ENCODE data around the gene INSRR. TPM values are rescaled to one million over a fixed set of nuclear protein-coding genes. Genes with fewer than 3 reads are reported as not detected.

The INSRR gene
- total RNA-seq, 2 experiments from 2014 or later, result 0.47 to 0.54 TPM

GRCh38 chr1:156804026-156804425 lies 54.9 kb downstream of the INSRR start:
- intact Hi-C loops (cut with micrococcal nuclease), result loop anchor here (5.0 kb wide), 1 partner anchor 53 kb away; the partner anchor contains the start of gene INSRR

GRCh38 chr1:156803086-156803851 lies 55.6 kb downstream of the INSRR start:
- H3K4me3 Mint-ChIP-seq, result no peak overlapping the region
- H3K27ac Mint-ChIP-seq, result peak overlapping the region; percentile 39
- intact Hi-C loops (cut with micrococcal nuclease), result loop anchor here (5.0 kb wide), 1 partner anchor 54 kb away; the partner anchor contains the start of gene INSRR
- ATAC-seq (peak; percentile 11), DNase-seq (no peak)
- ChIA-PET POLR2A (interaction anchor here (0.8 to 5.0 kb wide), 12 partner anchors 10 to 114 kb away, joined by 3 to 21 read pairs (median 7); partner anchors contain the start of genes INSRR, NTRK1 and SH2D2A), CTCF (interaction anchor here (3.7 to 10.4 kb wide), 3 partner anchors 35 to 77 kb away, joined by 24 to 214 read pairs (median 43); partner anchors contain the start of genes INSRR and NTRK1)
- no peaks in the 10 kb centered on the region for H3K9me3 Mint-ChIP-seq
- peaks cover 23% of the 10 kb centered on the region for H3K4me1 Mint-ChIP-seq (ENCODE audit: low read depth)
- H3K36me3 Mint-ChIP-seq (ENCODE audit: low read depth), result peaks cover 34% of the 10 kb centered on the region
- no peaks in the 10 kb centered on the region for H3K27me3 Mint-ChIP-seq
- no peak for TF ChIP-seq CTCF (IDR thresholded peaks at IDR 0.05)

More at GRCh38 chr1:156804026-156804425, 54.9 kb downstream of the INSRR start:
- ChIA-PET CTCF (interaction anchor here (10.4 kb wide), 1 partner anchor 56 kb away, joined by 214 read pairs; the partner anchor contains the start of genes INSRR and NTRK1), POLR2A (interaction anchor here (1.4 to 5.6 kb wide), 10 partner anchors 9 to 85 kb away, joined by 3 to 28 read pairs (median 5); partner anchors contain the start of gene SH2D2A)
- Mint-ChIP-seq H3K27ac (peak overlapping the region; percentile 39), H3K9me3 (no peaks in the 10 kb centered on the region), H3K27me3 (no peaks in the 10 kb centered on the region), H3K4me3 (no peak overlapping the region), H3K4me1 (ENCODE audit: low read depth) (peaks cover 31% of the 10 kb centered on the region), H3K36me3 (ENCODE audit: low read depth) (peaks cover 41% of the 10 kb centered on the region)
- DNase-seq (no peak), ATAC-seq (no peak)
- no peak for TF ChIP-seq CTCF (IDR thresholded peaks at IDR 0.05)

GRCh38 chr1:156802421-156802935 lies 56.4 kb downstream of the INSRR start:
- intact Hi-C loops (cut with micrococcal nuclease), result loop anchor here (5.0 kb wide), 1 partner anchor 55 kb away; the partner anchor contains the start of gene INSRR
- Mint-ChIP-seq H3K4me1 (ENCODE audit: low read depth) (peaks cover 15% of the 10 kb centered on the region), H3K9me3 (no peaks in the 10 kb centered on the region), H3K27ac (peak overlapping the region; percentile 60), H3K4me3 (no peak overlapping the region), H3K27me3 (no peaks in the 10 kb centered on the region), H3K36me3 (ENCODE audit: low read depth) (peaks cover 31% of the 10 kb centered on the region)
- no peak for TF ChIP-seq CTCF (IDR thresholded peaks at IDR 0.05)
- ChIA-PET CTCF (interaction anchor here (1.2 to 10.4 kb wide), 5 partner anchors 36 to 125 kb away, joined by 5 to 214 read pairs (median 24); partner anchors contain the start of genes INSRR and NTRK1), POLR2A (interaction anchor here (0.8 to 5.0 kb wide), 12 partner anchors 10 to 113 kb away, joined by 3 to 21 read pairs (median 7); partner anchors contain the start of genes INSRR, ISG20L2, METTL25B and NTRK1)
- ATAC-seq (peak; percentile 7), DNase-seq (no peak)

GRCh38 chr1:156801409-156802121 lies 57.4 kb downstream of the INSRR start:
- TF ChIP-seq CTCF (IDR thresholded peaks at IDR 0.05), result no peak
- peaks cover 8% of the 10 kb centered on the region for H3K4me1 Mint-ChIP-seq (ENCODE audit: low read depth)
- H3K36me3 Mint-ChIP-seq (ENCODE audit: low read depth), result peaks cover 28% of the 10 kb centered on the region
- H3K9me3 Mint-ChIP-seq, result no peaks in the 10 kb centered on the region
- ATAC-seq (no peak), DNase-seq (no peak)
- H3K27me3 Mint-ChIP-seq, result no peaks in the 10 kb centered on the region
- POLR2A ChIA-PET, result interaction anchor here (0.6 to 5.0 kb wide), 16 partner anchors 9 to 163 kb away, joined by 3 to 20 read pairs (median 4); partner anchors contain the start of genes INSRR, ISG20L2, METTL25B and NTRK1
- intact Hi-C loops (cut with micrococcal nuclease), result loop anchor here (5.0 kb wide), 1 partner anchor 56 kb away; the partner anchor contains the start of gene INSRR
- peak overlapping the region; percentile 60 for H3K27ac Mint-ChIP-seq
- H3K4me3 Mint-ChIP-seq, result no peak overlapping the region
- CTCF ChIA-PET, result interaction anchor here (1.2 to 10.4 kb wide), 9 partner anchors 9 to 126 kb away, joined by 4 to 214 read pairs (median 6); partner anchors contain the start of genes INSRR and NTRK1

Measured in activated CD8-positive, alpha-beta T cell treated with anti-CD3 and anti-CD28 coated beads for 36 hours (primary cell).